ENCODE data around the gene CIAPIN1. TPM values are rescaled to one million over a fixed set of nuclear protein-coding genes. Genes with fewer than 3 reads are reported as not detected.

CIAPIN1 gene
- total RNA-seq, 1 experiment from 2014 or later = 82.8 TPM

GRCh38 chr16:57432989-57433388 is 14.2 kb downstream of the CIAPIN1 start:
- TF ChIP-seq CTCF (conservative IDR thresholded peaks at IDR 0.05) = no peak
- H3K14ac ChIP-seq (ENCODE audit: insufficient read depth, low read length) = no peak overlapping the region
- H3K4ac ChIP-seq (ENCODE audit: low read depth, low read length) = no peak overlapping the region
- no peak overlapping the region for H3K4me2 ChIP-seq (ENCODE audit: insufficient read depth, insufficient read length, low read length)
- whole genome bisulfite sequencing (ENCODE audit: extremely low coverage, insufficient read length, low lambda C conversion rate) = no CpG with 5 or more reads among the region's 3 CpGs
- no peak overlapping the region for H2BK5ac ChIP-seq (ENCODE audit: insufficient read length, low read length)
- H3K79me1 ChIP-seq (ENCODE audit: insufficient read depth, low read depth, low read length, poor library complexity, severe bottlenecking) = no peaks in the 10 kb centered on the region
- no peak overlapping the region for H3K56ac ChIP-seq (ENCODE audit: insufficient read length, low read depth, low read length)
- Mint-ChIP-seq H3K27ac (no peak overlapping the region), H3K27me3 (ENCODE audit: low read depth) (no peaks in the 10 kb centered on the region), H3K36me3 (ENCODE audit: insufficient read depth in 1 of 3, low read depth in 3 of 3) (peaks cover 46 to 82% (median 76%) of the 10 kb centered on the region in 3 experiments), H3K4me3 (no peak overlapping the region), H3K4me1 (no peaks in the 10 kb centered on the region), H3K9me3 (no peaks in the 10 kb centered on the region)
- no peak overlapping the region for H2AFZ ChIP-seq (ENCODE audit: low read length)
- no peak overlapping the region for H2BK12ac ChIP-seq (ENCODE audit: insufficient read length, low read depth, low read length)
- no peaks in the 10 kb centered on the region; the same call in 1 of the 2 replicates for H3K27me3 ChIP-seq (ENCODE audit: insufficient read depth, low read length)
- no peak overlapping the region for H2BK20ac ChIP-seq (ENCODE audit: low read depth, low read length, poor library complexity, severe bottlenecking)
- H2AK5ac ChIP-seq (ENCODE audit: insufficient read length, low read length) = no peak overlapping the region
- no peak overlapping the region for H3T11ph ChIP-seq (ENCODE audit: low read length)
- no peak overlapping the region for H2BK120ac ChIP-seq (ENCODE audit: low read depth, low read length, poor library complexity, severe bottlenecking)
- no peaks in the 10 kb centered on the region for H4K20me1 ChIP-seq (ENCODE audit: control insufficient read depth, insufficient read depth, insufficient read length)
- H4K8ac ChIP-seq (replicated peaks; ENCODE audit: insufficient read length, low read depth, low read length) = no peak overlapping the region
- no peak overlapping the region for H3K9ac ChIP-seq (ENCODE audit: extremely low read depth, insufficient read length, low read length)
- H4K5ac ChIP-seq (ENCODE audit: insufficient read length, low read depth, low read length) = no peak overlapping the region
- H3K27ac ChIP-seq (ENCODE audit: insufficient read length, low read depth, low read length) = no peak overlapping the region
- H3K9me3 ChIP-seq (ENCODE audit: control insufficient read depth, low read depth, low read length) = no peaks in the 10 kb centered on the region
- no peaks in the 10 kb centered on the region for H3K4me1 ChIP-seq (ENCODE audit: insufficient read depth, low read length)
- no peak overlapping the region for H3K23ac ChIP-seq (ENCODE audit: insufficient read length, low read depth, low read length)
- H2BK15ac ChIP-seq (ENCODE audit: low read depth, low read length) = no peak overlapping the region
- DNase-seq = no peak
- H3K18ac ChIP-seq (ENCODE audit: insufficient read length, low read depth, low read length) = no peak overlapping the region
- H3K23me2 ChIP-seq (ENCODE audit: insufficient read length, low read depth, low read length, poor library complexity, severe bottlenecking) = no peaks in the 10 kb centered on the region
- H3K79me2 ChIP-seq (ENCODE audit: insufficient read depth, low read length) = no peaks in the 10 kb centered on the region
- no peak overlapping the region for H4K91ac ChIP-seq (ENCODE audit: insufficient read length, low read depth, low read length)

Measured in H9 (cell line).